ENCODE data around the gene NTN3. TPM values are rescaled to one million over a fixed set of nuclear protein-coding genes. Genes with fewer than 3 reads are reported as not detected.

The NTN3 gene
- polyA plus RNA-seq, 1 experiment: 0.38 TPM

DNA sequence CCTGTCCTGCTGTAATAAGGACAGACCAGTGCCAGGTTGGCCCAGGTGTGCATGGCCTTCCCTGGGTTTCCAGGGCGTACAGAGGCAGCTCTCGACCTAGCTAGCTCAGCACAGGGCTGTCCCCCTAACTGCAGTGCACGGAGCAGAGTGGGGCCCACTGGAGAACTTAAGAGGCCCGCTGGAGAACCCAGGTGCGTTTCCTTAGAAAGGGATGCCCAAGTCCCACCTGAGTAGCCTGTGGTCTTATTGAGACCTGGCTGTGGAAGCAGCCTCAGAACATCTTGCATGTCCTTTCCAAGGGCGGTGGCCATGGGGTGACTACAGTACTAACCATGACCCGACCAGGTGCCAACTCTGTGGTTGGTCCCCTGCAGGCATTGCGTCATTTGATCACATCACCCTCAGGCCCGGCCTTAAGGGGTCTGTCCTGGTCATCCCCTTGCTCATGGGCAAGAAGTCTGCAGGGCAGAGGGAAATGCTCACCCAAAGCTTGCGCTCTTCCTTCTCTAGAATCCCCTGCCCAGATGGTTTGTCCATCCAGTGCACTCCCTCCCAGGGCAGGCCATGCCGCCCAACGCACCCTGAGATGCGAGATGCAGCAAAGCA, 45.2 kb upstream of the NTN3 start:
- Histone ChIP-seq H3K27ac (ENCODE audit: low read depth, low read length) (no peak overlapping the region), H3K4me3 (ENCODE audit: low read depth, low read length) (no peak overlapping the region), H3K27me3 (ENCODE audit: control insufficient read depth, insufficient read depth, low read length) (no peaks in the 10 kb centered on the region), H3K9me3 (ENCODE audit: control insufficient read depth, insufficient read depth, low read length) (no peaks in the 10 kb centered on the region; the same call in 1 of the 2 replicates)
- no peak for TF ChIP-seq CTCF (IDR thresholded peaks at IDR 0.05; ENCODE audit: low read depth, low read length)
- POLR2A ChIA-PET: no interaction called here
- CTCF ChIA-PET: no interaction called here
- DNase-seq (ENCODE audit: low read depth, low spot score): no peak

- POLR2A ChIA-PET: interaction anchor here (0.5 kb wide), 1 partner anchor 96 kb away, joined by 4 read pairs; no protein-coding TSS in a partner anchor
- Histone ChIP-seq H3K27me3 (ENCODE audit: control insufficient read depth, insufficient read depth, low read length) (no peaks in the 10 kb centered on the region), H3K9me3 (ENCODE audit: control insufficient read depth, insufficient read depth, low read length) (no peaks in the 10 kb centered on the region; the same call in 1 of the 2 replicates), H3K4me3 (ENCODE audit: low read depth, low read length) (no peak overlapping the region), H3K27ac (ENCODE audit: low read depth, low read length) (no peak overlapping the region)
- DNase-seq (ENCODE audit: low read depth, low spot score): no peak
- TF ChIP-seq CTCF (IDR thresholded peaks at IDR 0.05; ENCODE audit: low read depth, low read length): no peak
- CTCF ChIA-PET: interaction anchor here (1.0 kb wide), 1 partner anchor 87 kb away, joined by 3 read pairs; the partner anchor contains the start of gene ABCA3
Measured at GRCh38 chr16:2426941-2427361, 44.1 kb upstream of the NTN3 start.

DNA sequence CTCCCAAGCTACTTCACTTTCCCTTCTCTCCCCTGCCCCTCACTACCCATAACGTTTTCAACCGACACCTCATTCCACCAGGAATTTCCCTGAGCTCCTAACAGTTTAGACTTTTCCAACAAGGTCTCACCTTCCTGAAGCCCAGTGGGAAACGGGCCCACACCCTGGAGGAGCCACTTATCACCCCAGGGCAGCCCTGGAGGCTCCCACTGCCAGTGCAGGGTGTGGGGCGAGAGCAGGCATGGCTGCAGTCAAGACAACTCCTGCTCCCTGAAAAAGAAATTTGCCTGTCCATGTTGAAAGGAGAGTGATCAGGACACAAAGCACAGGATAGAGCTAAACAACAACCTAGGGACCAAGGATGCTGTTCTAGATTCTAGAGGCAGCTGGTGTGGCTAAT, 43.6 kb upstream of the NTN3 start:
- Histone ChIP-seq H3K4me3 (ENCODE audit: low read depth, low read length) (no peak overlapping the region), H3K9me3 (ENCODE audit: control insufficient read depth, insufficient read depth, low read length) (no peaks in the 10 kb centered on the region; the same call in 1 of the 2 replicates), H3K27me3 (ENCODE audit: control insufficient read depth, insufficient read depth, low read length) (no peaks in the 10 kb centered on the region), H3K27ac (ENCODE audit: low read depth, low read length) (no peak overlapping the region)
- no peak for DNase-seq (ENCODE audit: low read depth, low spot score)
- ChIA-PET CTCF (interaction anchor here (1.0 to 1.2 kb wide), 2 partner anchors 74 to 87 kb away, joined by 3 to 5 read pairs; partner anchors contain the start of gene ABCA3), POLR2A (no interaction called here)
- TF ChIP-seq CTCF (IDR thresholded peaks at IDR 0.05; ENCODE audit: low read depth, low read length): no peak

GRCh38 chr16:2428051-2428783, 42.9 kb upstream of the NTN3 start:
- CTCF ChIA-PET: interaction anchor here (1.1 to 1.2 kb wide), 2 partner anchors 15 to 73 kb away, joined by 4 to 5 read pairs; no protein-coding TSS in a partner anchor
- H3K27me3 ChIP-seq (ENCODE audit: control insufficient read depth, insufficient read depth, low read length): no peaks in the 10 kb centered on the region
- H3K4me3 ChIP-seq (ENCODE audit: low read depth, low read length): peak overlapping the region; percentile 78
- TF ChIP-seq CTCF (IDR thresholded peaks at IDR 0.05; ENCODE audit: low read depth, low read length): peak; percentile 42
- H3K9me3 ChIP-seq (ENCODE audit: control insufficient read depth, insufficient read depth, low read length): no peaks in the 10 kb centered on the region; the same call in 1 of the 2 replicates
- POLR2A ChIA-PET: interaction anchor here (0.6 to 1.1 kb wide), 2 partner anchors 12 to 176 kb away, joined by 6 to 7 read pairs; partner anchors contain the start of gene ECI1
- H3K27ac ChIP-seq (ENCODE audit: low read depth, low read length): no peak overlapping the region
- DNase-seq (ENCODE audit: low read depth, low spot score): no peak

GRCh38 chr16:2428784-2429033, 42.4 kb upstream of the NTN3 start:
- Histone ChIP-seq H3K4me3 (ENCODE audit: low read depth, low read length) (peak overlapping the region; percentile 78), H3K27ac (ENCODE audit: low read depth, low read length) (no peak overlapping the region), H3K27me3 (ENCODE audit: control insufficient read depth, insufficient read depth, low read length) (no peaks in the 10 kb centered on the region), H3K9me3 (ENCODE audit: control insufficient read depth, insufficient read depth, low read length) (no peaks in the 10 kb centered on the region; the same call in 1 of the 2 replicates)
- no peak for DNase-seq (ENCODE audit: low read depth, low spot score)
- no peak for TF ChIP-seq CTCF (IDR thresholded peaks at IDR 0.05; ENCODE audit: low read depth, low read length)
- ChIA-PET POLR2A (interaction anchor here (0.6 to 1.1 kb wide), 2 partner anchors 13 to 177 kb away, joined by 6 to 7 read pairs; partner anchors contain the start of gene ECI1), CTCF (interaction anchor here (1.1 to 1.2 kb wide), 2 partner anchors 15 to 73 kb away, joined by 4 to 5 read pairs; no protein-coding TSS in a partner anchor)
